Measurements from ENCODE around the gene PEX5L.
A peak's percentile ranks its signal among the peaks of the same experiment; 100 is the strongest.

Gene PEX5L

GRCh38 chr3:179826247-179826637 is 210.5 kb downstream of the PEX5L start:
- FAIRE-seq = no peak
- DNase-seq (ENCODE audit: insufficient read length) = no peak
- TF ChIP-seq POLR2A (IDR thresholded peaks at IDR 0.05; ENCODE audit: low read depth, low read length) = no peak
- no peak for TF ChIP-seq POLR2AphosphoS5 (IDR thresholded peaks at IDR 0.05; ENCODE audit: low read depth, low read length)
- no peak for TF ChIP-seq TAF1 (IDR thresholded peaks at IDR 0.05; ENCODE audit: borderline replicate concordance, low read depth, low read length)

- DNase-seq (ENCODE audit: insufficient read length) = no peak
- no peak for TF ChIP-seq TAF1 (IDR thresholded peaks at IDR 0.05; ENCODE audit: borderline replicate concordance, low read depth, low read length)
- TF ChIP-seq POLR2A (IDR thresholded peaks at IDR 0.05; ENCODE audit: low read depth, low read length) = no peak
- TF ChIP-seq POLR2AphosphoS5 (IDR thresholded peaks at IDR 0.05; ENCODE audit: low read depth, low read length) = no peak
- no peak for FAIRE-seq
These were observed 211.1 kb downstream of the PEX5L start for GRCh38 chr3:179825527-179826246.

GRCh38 chr3:179822296-179822695 is 214.4 kb downstream of the PEX5L start:
- no peak for DNase-seq (ENCODE audit: insufficient read length)
- FAIRE-seq = no peak
- TF ChIP-seq TAF1 (IDR thresholded peaks at IDR 0.05; ENCODE audit: borderline replicate concordance, low read depth, low read length) (no peak), POLR2A (IDR thresholded peaks at IDR 0.05; ENCODE audit: low read depth, low read length) (no peak), POLR2AphosphoS5 (IDR thresholded peaks at IDR 0.05; ENCODE audit: low read depth, low read length) (no peak)

- no peak for DNase-seq (ENCODE audit: insufficient read length)
- no peak for FAIRE-seq
- TF ChIP-seq POLR2A (IDR thresholded peaks at IDR 0.05; ENCODE audit: low read depth, low read length) (no peak), POLR2AphosphoS5 (IDR thresholded peaks at IDR 0.05; ENCODE audit: low read depth, low read length) (no peak), TAF1 (IDR thresholded peaks at IDR 0.05; ENCODE audit: borderline replicate concordance, low read depth, low read length) (no peak)
These were observed 217.4 kb downstream of the PEX5L start for GRCh38 chr3:179819379-179819778.

- no peak for FAIRE-seq
- no peak for DNase-seq (ENCODE audit: insufficient read length)
- TF ChIP-seq POLR2A (IDR thresholded peaks at IDR 0.05; ENCODE audit: low read depth, low read length) (no peak), TAF1 (IDR thresholded peaks at IDR 0.05; ENCODE audit: borderline replicate concordance, low read depth, low read length) (no peak), POLR2AphosphoS5 (IDR thresholded peaks at IDR 0.05; ENCODE audit: low read depth, low read length) (no peak)
These were observed 224.7 kb downstream of the PEX5L start for GRCh38 chr3:179812096-179812382.

GRCh38 chr3:179811321-179812095 is 225.2 kb downstream of the PEX5L start:
- DNase-seq (ENCODE audit: insufficient read length) = peak; percentile 13
- TF ChIP-seq POLR2A (IDR thresholded peaks at IDR 0.05; ENCODE audit: low read depth, low read length) (no peak), POLR2AphosphoS5 (IDR thresholded peaks at IDR 0.05; ENCODE audit: low read depth, low read length) (no peak), TAF1 (IDR thresholded peaks at IDR 0.05; ENCODE audit: borderline replicate concordance, low read depth, low read length) (no peak)
- FAIRE-seq = no peak

GRCh38 chr3:179809639-179810038 is 227.1 kb downstream of the PEX5L start:
- FAIRE-seq (no peak), DNase-seq (ENCODE audit: insufficient read length) (no peak)

GRCh38 chr3:179807588-179807987 is 229.1 kb downstream of the PEX5L start:
- no peak for FAIRE-seq

More at GRCh38 chr3:179809639-179810038, 227.1 kb downstream of the PEX5L start:
- no peak for TF ChIP-seq POLR2A (IDR thresholded peaks at IDR 0.05; ENCODE audit: low read depth, low read length)
- no peak for TF ChIP-seq TAF1 (IDR thresholded peaks at IDR 0.05; ENCODE audit: borderline replicate concordance, low read depth, low read length)
- TF ChIP-seq POLR2AphosphoS5 (IDR thresholded peaks at IDR 0.05; ENCODE audit: low read depth, low read length) = no peak

GRCh38 chr3:179806177-179806576 is 230.6 kb downstream of the PEX5L start:
- FAIRE-seq (no peak), DNase-seq (ENCODE audit: insufficient read length) (no peak)
- no peak for TF ChIP-seq POLR2AphosphoS5 (IDR thresholded peaks at IDR 0.05; ENCODE audit: low read depth, low read length)
- no peak for TF ChIP-seq TAF1 (IDR thresholded peaks at IDR 0.05; ENCODE audit: borderline replicate concordance, low read depth, low read length)
- TF ChIP-seq POLR2A (IDR thresholded peaks at IDR 0.05; ENCODE audit: low read depth, low read length) = no peak

More at GRCh38 chr3:179807588-179807987, 229.1 kb downstream of the PEX5L start:
- no peak for DNase-seq (ENCODE audit: insufficient read length)
- no peak for TF ChIP-seq POLR2A (IDR thresholded peaks at IDR 0.05; ENCODE audit: low read depth, low read length)
- no peak for TF ChIP-seq TAF1 (IDR thresholded peaks at IDR 0.05; ENCODE audit: borderline replicate concordance, low read depth, low read length)
- TF ChIP-seq POLR2AphosphoS5 (IDR thresholded peaks at IDR 0.05; ENCODE audit: low read depth, low read length) = no peak

GRCh38 chr3:179801856-179802255 is 234.9 kb downstream of the PEX5L start:
- TF ChIP-seq POLR2AphosphoS5 (IDR thresholded peaks at IDR 0.05; ENCODE audit: low read depth, low read length) (no peak), TAF1 (IDR thresholded peaks at IDR 0.05; ENCODE audit: borderline replicate concordance, low read depth, low read length) (no peak), POLR2A (IDR thresholded peaks at IDR 0.05; ENCODE audit: low read depth, low read length) (no peak)
- FAIRE-seq (no peak), DNase-seq (ENCODE audit: insufficient read length) (no peak)

GRCh38 chr3:179801263-179801662 is 235.5 kb downstream of the PEX5L start:
- TF ChIP-seq POLR2A (IDR thresholded peaks at IDR 0.05; ENCODE audit: low read depth, low read length) (no peak), TAF1 (IDR thresholded peaks at IDR 0.05; ENCODE audit: borderline replicate concordance, low read depth, low read length) (no peak), POLR2AphosphoS5 (IDR thresholded peaks at IDR 0.05; ENCODE audit: low read depth, low read length) (no peak)
- FAIRE-seq (no peak), DNase-seq (ENCODE audit: insufficient read length) (no peak)

- FAIRE-seq (no peak), DNase-seq (ENCODE audit: insufficient read length) (no peak)
- TF ChIP-seq POLR2A (IDR thresholded peaks at IDR 0.05; ENCODE audit: low read depth, low read length) (no peak), TAF1 (IDR thresholded peaks at IDR 0.05; ENCODE audit: borderline replicate concordance, low read depth, low read length) (no peak), POLR2AphosphoS5 (IDR thresholded peaks at IDR 0.05; ENCODE audit: low read depth, low read length) (no peak)
These were observed 239.5 kb downstream of the PEX5L start for GRCh38 chr3:179797192-179797591.
